OCI-LY1 (cell line): ENCODE results near the gene CATSPER3.

Source experiments
- H2AFZ ChIP-seq: fragments of 200-600 bp; sonication (generic), shearing (Covaris generic); 2 replicates; pipeline ENCODE4 v1.6.0; 2014; ENCODE audit warnings: antibody characterized with exemption, mild to moderate bottlenecking, low read length
- H3F3A ChIP-seq: fragments of 200-600 bp; sonication (generic), shearing (Covaris generic); 2 replicates; pipeline ENCODE4 v1.6.0; 2014; ENCODE audit warnings: mild to moderate bottlenecking, antibody characterized with exemption, low read length, moderate library complexity; ENCODE audit not compliant: insufficient read depth
- H3K27ac ChIP-seq: fragments of 200-600 bp; sonication (generic); 2 replicates; pipeline ENCODE4 v1.5.1; 2014; ENCODE audit warnings: low read length, mixed run types, mild to moderate bottlenecking, low read depth; ENCODE audit not compliant: poor library complexity, severe bottlenecking
- H3K27me3 ChIP-seq: fragments of 200-600 bp; sonication (generic); 2 replicates; pipeline ENCODE4 v1.6.0; 2014; ENCODE audit warnings: antibody characterized with exemption, mild to moderate bottlenecking, low read length, moderate library complexity; ENCODE audit not compliant: insufficient read depth
- H3K36me3 ChIP-seq: fragments of 200-600 bp; sonication (generic); 2 replicates; pipeline ENCODE4 v1.6.1; 2014; ENCODE audit warnings: mild to moderate bottlenecking, antibody characterized with exemption, low read length, moderate library complexity, mixed read lengths; ENCODE audit not compliant: insufficient read depth
- H3K4me1 ChIP-seq: fragments of 200-600 bp; sonication (generic); 2 replicates; pipeline ENCODE4 v1.5.1; 2014; ENCODE audit warnings: mild to moderate bottlenecking, low read length, moderate library complexity; ENCODE audit not compliant: insufficient read depth, severe bottlenecking
- H3K4me2 ChIP-seq: fragments of 200-600 bp; sonication (generic), shearing (Covaris generic); 2 replicates; pipeline ENCODE4 v1.6.1; 2014; ENCODE audit warnings: low read length
- H3K4me3 ChIP-seq: fragments of 200-600 bp; sonication (generic); 2 replicates; pipeline ENCODE4 v1.5.1; 2014; ENCODE audit warnings: low read length, low read depth, mild to moderate bottlenecking, mixed read lengths; ENCODE audit not compliant: poor library complexity, severe bottlenecking
- H3K79me2 ChIP-seq: fragments of 200-600 bp; shearing (Covaris generic); 2 replicates; pipeline ENCODE4 v1.6.1; 2016; ENCODE audit warnings: mixed run types, low read length, mixed read lengths; ENCODE audit not compliant: insufficient read depth
- H3K9ac ChIP-seq: fragments of 200-600 bp; sonication (generic), shearing (Covaris generic); 2 replicates; pipeline ENCODE4 v1.6.1; 2014; ENCODE audit warnings: mild to moderate bottlenecking, low read length, mixed read lengths
- H3K9me2 ChIP-seq: fragments of 200-600 bp; sonication (generic), shearing (Covaris generic); 2 replicates; pipeline ENCODE4 v1.6.1; 2014; ENCODE audit warnings: low read depth, mild to moderate bottlenecking, low read length, mixed read lengths
- H3K9me3 ChIP-seq: fragments of 200-600 bp; shearing (Covaris generic); 2 replicates; pipeline ENCODE4 v1.6.1; 2014; ENCODE audit warnings: low read length, mixed read lengths
- H4K20me1 ChIP-seq: fragments of 200-600 bp; sonication (generic), shearing (Covaris generic); 2 replicates; pipeline ENCODE4 v1.6.0; 2016; ENCODE audit warnings: mild to moderate bottlenecking, low read length; ENCODE audit not compliant: insufficient read depth
- CTCF ChIP-seq: fragments of 200-600 bp; sonication (generic), shearing (Covaris generic); IDR thresholded peaks from 2 replicates; pipeline ENCODE4 v1.5.1; 2017; ENCODE audit warnings: mild to moderate bottlenecking, antibody characterized with exemption, low read length, moderate library complexity, mixed read lengths
- EZH2 ChIP-seq: fragments of 200-600 bp; sonication (generic), shearing (Covaris generic); IDR thresholded peaks from 2 replicates; pipeline ENCODE4 v1.8.0; 2017; ENCODE audit warnings: borderline replicate concordance, mixed run types, mild to moderate bottlenecking, antibody characterized with exemption, low read length, moderate library complexity, mixed read lengths

Gene CATSPER3

GRCh38 chr5:135052511-135053145 is 84.9 kb downstream of the CATSPER3 start:
- H3F3A ChIP-seq, result no peaks in the 10 kb centered on the region
- H3K9me2 ChIP-seq, result no peaks in the 10 kb centered on the region
- H3K9me3 ChIP-seq, result no peaks in the 10 kb centered on the region
- H3K79me2 ChIP-seq, result no peaks in the 10 kb centered on the region
- H4K20me1 ChIP-seq, result no peaks in the 10 kb centered on the region
- TF ChIP-seq EZH2 (no peak), CTCF (no peak)
- H3K4me3 ChIP-seq, result peak overlapping the region; percentile 48
- no peak overlapping the region for H2AFZ ChIP-seq
- no peaks in the 10 kb centered on the region for H3K27me3 ChIP-seq
- H3K9ac ChIP-seq, result peak overlapping the region; percentile 80
- H3K36me3 ChIP-seq, result no peaks in the 10 kb centered on the region
- H3K4me2 ChIP-seq, result peak overlapping the region; percentile 75
- peak overlapping the region; percentile 97 for H3K27ac ChIP-seq
- H3K4me1 ChIP-seq, result peaks cover 64% of the 10 kb centered on the region

GRCh38 chr5:135053278-135053677 is 85.6 kb downstream of the CATSPER3 start:
- no peaks in the 10 kb centered on the region for H3K9me2 ChIP-seq
- H3K27me3 ChIP-seq, result no peaks in the 10 kb centered on the region
- H3K4me1 ChIP-seq, result peaks cover 64% of the 10 kb centered on the region
- no peaks in the 10 kb centered on the region for H3K36me3 ChIP-seq
- H3K79me2 ChIP-seq, result no peaks in the 10 kb centered on the region
- TF ChIP-seq CTCF (no peak), EZH2 (no peak)
- H4K20me1 ChIP-seq, result no peaks in the 10 kb centered on the region
- H3K4me2 ChIP-seq, result peak overlapping the region; percentile 75
- peak overlapping the region; percentile 80 for H3K9ac ChIP-seq
- H3F3A ChIP-seq, result no peaks in the 10 kb centered on the region
- no peak overlapping the region for H2AFZ ChIP-seq
- H3K27ac ChIP-seq, result peak overlapping the region; percentile 97
- peak overlapping the region; percentile 48 for H3K4me3 ChIP-seq
- no peaks in the 10 kb centered on the region for H3K9me3 ChIP-seq

GRCh38 chr5:135053989-135054388 is 86.3 kb downstream of the CATSPER3 start:
- Histone ChIP-seq H3K4me3 (peak overlapping the region; percentile 47), H3K27ac (peak overlapping the region; percentile 97), H3F3A (no peaks in the 10 kb centered on the region), H3K4me2 (peak overlapping the region; percentile 75), H3K9ac (peak overlapping the region; percentile 66), H3K79me2 (no peaks in the 10 kb centered on the region), H4K20me1 (no peaks in the 10 kb centered on the region), H3K36me3 (no peaks in the 10 kb centered on the region), H2AFZ (0 out of 2 replicates have a peak overlapping the region, but pooled peaks have one; percentile 14), H3K9me2 (no peaks in the 10 kb centered on the region), H3K9me3 (no peaks in the 10 kb centered on the region), H3K4me1 (peaks cover 62% of the 10 kb centered on the region), H3K27me3 (no peaks in the 10 kb centered on the region)
- TF ChIP-seq CTCF (no peak), EZH2 (no peak)
